Peyer's patch (tissue), 4 donors: Measurements from ENCODE around the gene DDX11. TPM values are rescaled to one million over a fixed set of nuclear protein-coding genes. Genes with fewer than 3 reads are reported as not detected.
"Not testable (repeated sequence)": the region's sequence is repeated elsewhere in the genome, so short reads cannot be mapped to it uniquely, and the experiment has no call there.

Experiments used
- DNase-seq, 3 donors: peaks; one replicate each; pipeline ENCODE4 v3.0.0-alpha.2; 2017 to 2019
- H3K27ac ChIP-seq, 4 donors: fragments of 200-600 bp; sonication (generic); one replicate each; pipeline ENCODE4 v1.5.1; 2016 to 2019
- H3K27me3 ChIP-seq, 2 donors: fragments of 200-600 bp; sonication (generic); one replicate each; pipeline ENCODE4 v1.5.1; 2019
- H3K36me3 ChIP-seq, 3 donors: fragments of 200-600 bp; sonication (generic); one replicate each; pipeline ENCODE4 v1.5.1; 2016 to 2019
- H3K4me1 ChIP-seq, 4 donors: fragments of 200-600 bp; sonication (generic); one replicate each; pipeline ENCODE4 v1.5.1; 2016 to 2019
- H3K4me3 ChIP-seq, 4 donors: fragments of 200-600 bp; sonication (generic); 1 replicate in 3 of 4; 2 replicates in 1 of 4; pipeline ENCODE4 v1.5.1; 2016 to 2019; ENCODE audit warnings: mild to moderate bottlenecking in 1 of 4
- H3K9me3 ChIP-seq, 4 donors: fragments of 200-600 bp; sonication (generic); one replicate each; pipeline ENCODE4 v1.5.1; 2016 to 2019; ENCODE audit warnings: mild to moderate bottlenecking in 1 of 4
- POLR2A ChIP-seq, 2 donors: fragments of 450-650 bp; IDR thresholded peaks; one replicate each; pipeline ENCODE4 v1.5.1; 2017; ENCODE audit warnings: antibody characterized with exemption in 2 of 2, mild to moderate bottlenecking in 2 of 2, moderate library complexity in 2 of 2
- total RNA-seq, 4 donors: library from RNA; depleted of rRNA; stranded (reverse); fragments of >200 nt; gene quantifications; one replicate each; pipeline ENCODE4 v1.1.0, GENCODE V29; 2016
- TF ChIP-seq, protein P1 (sequence below), 6 experiments: fragments of 450-650 bp in 4 of 6; fragments of 200-600 bp in 2 of 6; sonication (generic) in 1 of 6; IDR thresholded peaks; one replicate each; pipeline ENCODE4 v1.5.1; 2017 to 2019; ENCODE audit warnings: antibody characterized with exemption in 6 of 6, mild to moderate bottlenecking in 3 of 6, moderate library complexity in 1 of 6

DDX11 gene
- total RNA-seq, 4 donors from 2014 or later = 53.1 to 189 (median 100) TPM

DNA sequence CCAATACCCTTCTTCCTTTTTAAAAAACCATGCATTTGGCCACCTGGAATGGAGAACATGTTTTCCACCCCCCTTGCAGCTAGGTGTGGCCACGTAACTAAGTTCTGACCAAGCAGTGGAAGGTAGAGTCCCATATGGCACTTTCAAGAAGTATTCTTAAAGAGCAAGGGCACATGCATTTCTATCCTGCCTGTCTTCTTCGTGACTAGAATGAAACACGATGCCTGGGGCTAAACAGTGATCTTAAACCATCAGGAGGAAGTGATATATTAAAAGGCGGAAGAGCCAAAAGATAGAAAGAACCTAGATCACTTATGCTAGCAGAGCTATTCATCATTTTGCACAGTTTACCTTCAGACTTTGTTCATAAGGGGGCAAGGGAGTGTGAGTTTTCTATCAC lies 16.0 kb upstream of the DDX11 start:
- no peaks in the 10 kb centered on the region for H3K36me3 ChIP-seq
- H3K27me3 ChIP-seq = no peaks in the 10 kb centered on the region
- no peaks in the 10 kb centered on the region for H3K9me3 ChIP-seq
- TF ChIP-seq, protein P1, sequence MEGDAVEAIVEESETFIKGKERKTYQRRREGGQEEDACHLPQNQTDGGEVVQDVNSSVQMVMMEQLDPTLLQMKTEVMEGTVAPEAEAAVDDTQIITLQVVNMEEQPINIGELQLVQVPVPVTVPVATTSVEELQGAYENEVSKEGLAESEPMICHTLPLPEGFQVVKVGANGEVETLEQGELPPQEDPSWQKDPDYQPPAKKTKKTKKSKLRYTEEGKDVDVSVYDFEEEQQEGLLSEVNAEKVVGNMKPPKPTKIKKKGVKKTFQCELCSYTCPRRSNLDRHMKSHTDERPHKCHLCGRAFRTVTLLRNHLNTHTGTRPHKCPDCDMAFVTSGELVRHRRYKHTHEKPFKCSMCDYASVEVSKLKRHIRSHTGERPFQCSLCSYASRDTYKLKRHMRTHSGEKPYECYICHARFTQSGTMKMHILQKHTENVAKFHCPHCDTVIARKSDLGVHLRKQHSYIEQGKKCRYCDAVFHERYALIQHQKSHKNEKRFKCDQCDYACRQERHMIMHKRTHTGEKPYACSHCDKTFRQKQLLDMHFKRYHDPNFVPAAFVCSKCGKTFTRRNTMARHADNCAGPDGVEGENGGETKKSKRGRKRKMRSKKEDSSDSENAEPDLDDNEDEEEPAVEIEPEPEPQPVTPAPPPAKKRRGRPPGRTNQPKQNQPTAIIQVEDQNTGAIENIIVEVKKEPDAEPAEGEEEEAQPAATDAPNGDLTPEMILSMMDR (IDR thresholded peaks at IDR 0.05) = no peak
- TF ChIP-seq POLR2A (IDR thresholded peaks at IDR 0.05) = no peak
- H3K4me1 ChIP-seq = no peaks in the 10 kb centered on the region
- no peak for DNase-seq
- H3K4me3 ChIP-seq = no peak overlapping the region
- H3K27ac ChIP-seq = no peak overlapping the region

DNA sequence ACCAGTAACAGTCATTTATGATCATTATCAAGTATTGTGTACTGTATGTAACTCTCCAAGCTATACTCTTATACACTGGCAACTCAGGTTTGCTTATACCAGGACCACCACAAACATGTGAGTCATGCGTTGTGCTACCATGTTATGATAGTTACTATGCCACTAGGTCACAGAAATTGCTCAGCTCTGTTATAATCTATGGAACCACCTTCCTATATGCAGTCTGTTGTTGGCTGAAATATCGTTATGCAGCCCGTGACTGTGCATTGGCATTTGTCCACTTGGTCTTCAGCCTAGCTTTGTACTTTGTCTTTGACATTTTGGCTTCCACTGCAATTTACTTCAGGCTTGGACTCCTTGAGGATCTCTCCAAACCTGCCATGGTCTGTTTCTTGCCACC lies 7.5 kb upstream of the DDX11 start:
- H3K36me3 ChIP-seq, H3K27me3 ChIP-seq, H3K4me3 ChIP-seq, DNase-seq, H3K27ac ChIP-seq, H3K9me3 ChIP-seq, H3K4me1 ChIP-seq: not testable (repeated sequence)

DNA sequence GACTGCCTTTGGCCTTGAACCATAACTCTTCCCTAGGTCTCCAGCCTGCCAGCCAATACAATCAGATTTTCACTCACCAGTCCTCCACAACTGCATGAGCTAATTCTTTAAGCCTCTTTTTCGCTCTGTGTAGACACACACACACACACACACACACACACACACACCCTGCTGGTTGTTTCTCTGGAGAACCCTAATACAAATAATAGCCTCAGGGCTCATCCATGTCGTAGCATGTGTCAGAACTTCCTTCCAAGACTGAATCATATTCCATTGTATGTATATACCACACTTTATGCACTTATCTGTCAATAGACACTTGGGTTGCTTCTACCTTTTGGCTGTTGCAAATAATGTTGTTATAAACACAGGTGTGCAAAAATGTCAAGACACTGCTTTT lies 6.0 kb upstream of the DDX11 start:
- DNase-seq, H3K36me3 ChIP-seq, H3K4me3 ChIP-seq, H3K4me1 ChIP-seq, H3K27me3 ChIP-seq, H3K9me3 ChIP-seq, H3K27ac ChIP-seq: not testable (repeated sequence)

DNA sequence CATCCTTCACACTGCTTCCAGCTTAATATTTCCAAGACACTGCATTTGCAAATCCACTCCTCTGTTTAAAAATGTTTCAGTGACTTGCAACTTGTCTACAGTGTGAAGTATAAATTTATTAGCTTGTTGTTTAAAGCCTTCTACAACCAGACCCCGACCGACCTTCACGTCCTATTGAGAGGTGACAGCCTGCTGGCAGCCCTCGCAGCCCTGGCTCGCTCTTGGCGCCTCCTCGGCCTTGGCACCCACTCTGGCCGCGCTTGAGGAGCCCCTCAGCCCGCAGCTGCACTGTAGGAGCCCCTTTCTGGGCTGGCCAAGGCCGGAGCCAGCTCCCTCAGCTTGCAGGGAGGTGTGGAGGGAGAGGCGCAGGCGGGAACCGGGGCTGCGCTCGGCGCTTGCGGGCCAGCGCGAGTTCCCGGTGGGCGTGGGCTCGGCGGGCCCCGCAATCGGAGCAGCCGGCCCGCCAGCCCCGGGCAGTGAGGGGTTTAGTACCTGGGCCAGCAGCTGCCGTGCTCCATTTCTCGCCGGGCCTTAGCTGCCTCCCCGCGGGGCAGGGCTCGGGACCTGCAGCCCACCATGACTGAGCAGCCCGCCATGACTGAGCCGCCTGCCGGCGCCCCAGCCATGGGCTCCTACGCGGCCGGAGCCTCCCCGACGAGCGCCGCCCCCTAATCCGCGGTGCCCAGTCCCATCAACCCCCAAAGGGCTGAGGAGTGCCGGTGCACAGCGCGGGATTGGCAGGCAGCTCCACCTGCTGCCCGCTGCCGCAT lies 2.5 kb upstream of the DDX11 start:
- not testable (repeated sequence) for H3K9me3 ChIP-seq, DNase-seq, H3K27ac ChIP-seq, H3K36me3 ChIP-seq, H3K27me3 ChIP-seq, H3K4me1 ChIP-seq, H3K4me3 ChIP-seq

DNA sequence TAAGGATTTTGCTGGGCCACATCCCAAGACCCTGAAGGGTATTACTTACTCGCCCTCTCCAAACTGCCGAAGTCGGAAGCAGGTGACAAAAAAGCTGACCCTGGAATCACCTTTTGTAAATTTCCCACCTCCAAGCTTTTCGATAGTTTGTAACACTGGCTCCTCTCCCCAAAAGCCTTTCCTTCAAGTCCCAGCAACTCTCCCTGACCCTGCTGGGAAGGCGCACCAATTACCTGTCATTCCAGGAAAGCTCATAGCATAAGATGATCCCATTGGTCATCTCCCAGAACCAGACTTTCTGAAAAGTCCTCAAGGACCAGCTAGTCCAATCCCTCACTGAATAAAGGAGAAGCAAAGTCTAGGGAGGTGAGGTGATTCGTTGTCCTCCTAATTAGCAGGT lies 698 bp upstream of the DDX11 start:
- H3K9me3 ChIP-seq, H3K4me1 ChIP-seq, DNase-seq, H3K27me3 ChIP-seq, H3K27ac ChIP-seq, H3K36me3 ChIP-seq: not testable (repeated sequence)
- peak overlapping the region in 3 of 4 donors; percentile 63 to 81 (median 65) for H3K4me3 ChIP-seq

DNA sequence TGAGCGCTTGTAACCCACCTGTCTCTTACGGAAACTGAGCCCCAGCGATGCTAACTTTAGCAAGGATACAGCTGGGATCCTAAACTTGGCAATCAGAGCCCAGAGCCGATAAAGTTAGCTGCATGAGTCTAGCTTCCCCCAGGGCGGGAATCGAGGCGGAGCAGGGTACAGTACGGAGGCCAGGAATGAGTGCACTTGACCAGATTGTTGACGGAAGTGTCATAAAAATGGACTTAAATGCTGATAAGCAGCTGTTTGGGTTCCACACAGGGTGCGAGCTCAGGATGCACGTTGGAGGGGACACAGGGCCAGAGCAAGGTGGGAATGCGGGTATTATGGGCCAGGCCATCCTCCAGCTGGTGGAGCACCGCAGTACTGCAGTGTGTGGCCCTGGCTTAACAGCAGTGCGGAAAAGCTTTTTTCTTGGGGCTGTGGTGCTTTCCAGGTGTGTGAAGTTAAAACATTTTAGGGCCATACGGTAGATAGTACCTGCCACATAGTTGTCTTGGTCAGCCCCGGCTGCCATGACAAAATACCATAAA lies 744 bp downstream of the DDX11 start:
- TF ChIP-seq, protein P1 (IDR thresholded peaks at IDR 0.05) = peak in 3 of 6 experiments; percentile 36 to 52 (median 43)
- H3K9me3 ChIP-seq, H3K4me1 ChIP-seq, H3K27me3 ChIP-seq, H3K36me3 ChIP-seq: not testable (repeated sequence)
- Histone ChIP-seq H3K27ac (peak overlapping the region; percentile 72 to 92 (median 90)), H3K4me3 (peak overlapping the region; percentile 52 to 81 (median 64))
- peak in 2 of 3 donors; percentile 19 to 70 for DNase-seq

DNA sequence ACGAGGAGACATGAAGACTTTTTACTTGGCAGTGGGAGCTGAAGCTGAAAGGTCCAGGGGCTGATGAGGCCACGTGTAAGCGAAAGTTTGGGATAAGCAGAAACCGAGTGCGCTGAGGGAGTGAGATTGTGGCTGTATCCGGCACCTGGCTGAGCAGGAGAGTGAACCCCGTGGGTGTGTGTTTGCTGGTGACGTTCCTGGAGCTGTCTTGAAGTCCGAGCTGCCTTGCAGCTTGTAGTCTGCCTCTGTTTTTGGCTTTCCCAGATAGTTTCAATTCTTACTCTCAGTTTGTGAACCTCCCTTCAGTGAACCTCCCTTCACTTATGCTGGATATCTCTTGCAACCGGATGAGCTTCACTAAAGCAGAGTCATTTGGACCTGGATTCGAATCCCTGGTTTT lies 2.5 kb downstream of the DDX11 start:
- peaks cover 0 to 18% (median 0%) of the 10 kb centered on the region in 3 donors for H3K36me3 ChIP-seq
- not testable (repeated sequence) for H3K9me3 ChIP-seq, H3K27me3 ChIP-seq, H3K27ac ChIP-seq, H3K4me1 ChIP-seq, H3K4me3 ChIP-seq, DNase-seq

DNA sequence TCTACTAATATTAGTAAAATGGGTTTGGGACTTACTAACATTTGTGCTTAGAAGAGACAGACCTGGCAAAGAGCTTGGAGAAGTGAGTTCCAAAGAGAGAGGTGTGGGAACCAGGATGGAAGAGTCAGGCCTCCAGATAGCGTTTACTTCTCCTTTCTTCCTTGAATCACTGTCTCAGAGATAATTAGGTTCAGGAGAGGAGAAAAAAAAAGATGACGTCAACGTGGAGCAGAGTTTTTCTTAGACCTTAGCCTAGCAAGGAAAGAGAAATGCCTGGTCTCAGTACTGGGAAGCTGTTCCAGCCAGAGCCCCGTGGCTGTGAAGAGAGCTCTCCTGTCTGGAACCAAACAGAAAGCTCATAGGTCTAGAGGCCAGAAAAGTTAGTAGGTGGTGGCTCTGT lies 3.4 kb downstream of the DDX11 start:
- H3K36me3 ChIP-seq = peaks cover 0 to 18% (median 0%) of the 10 kb centered on the region in 3 donors
- not testable (repeated sequence) for H3K4me3 ChIP-seq

DNA sequence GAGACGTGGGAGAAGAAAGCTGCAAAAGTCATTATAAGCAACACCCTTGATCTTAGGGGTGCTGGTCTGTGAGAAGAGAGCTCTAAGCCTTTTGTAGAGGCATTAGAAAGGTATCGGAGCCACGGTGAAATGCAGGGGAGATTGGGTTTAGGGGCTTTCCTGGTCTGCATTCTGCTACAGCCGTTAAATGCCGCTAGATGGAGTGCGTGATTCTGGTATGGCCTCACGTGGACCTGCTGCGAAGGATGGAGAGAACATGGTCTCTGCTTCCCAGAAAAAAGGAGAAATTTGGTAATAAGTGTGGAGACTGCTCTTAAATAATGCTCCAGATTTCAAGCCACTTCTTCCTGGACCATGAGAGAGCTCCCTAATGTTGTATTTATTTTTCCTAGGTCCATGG lies 4.3 kb downstream of the DDX11 start:
- H3K27ac ChIP-seq, H3K4me1 ChIP-seq, H3K9me3 ChIP-seq, H3K27me3 ChIP-seq, DNase-seq, H3K4me3 ChIP-seq: not testable (repeated sequence)
- peaks cover 0 to 18% (median 0%) of the 10 kb centered on the region in 3 donors for H3K36me3 ChIP-seq

More for the DNA sequence above, 3.4 kb downstream of the DDX11 start:
- H3K9me3 ChIP-seq, DNase-seq, H3K4me1 ChIP-seq, H3K27ac ChIP-seq, H3K27me3 ChIP-seq: not testable (repeated sequence)

DNA sequence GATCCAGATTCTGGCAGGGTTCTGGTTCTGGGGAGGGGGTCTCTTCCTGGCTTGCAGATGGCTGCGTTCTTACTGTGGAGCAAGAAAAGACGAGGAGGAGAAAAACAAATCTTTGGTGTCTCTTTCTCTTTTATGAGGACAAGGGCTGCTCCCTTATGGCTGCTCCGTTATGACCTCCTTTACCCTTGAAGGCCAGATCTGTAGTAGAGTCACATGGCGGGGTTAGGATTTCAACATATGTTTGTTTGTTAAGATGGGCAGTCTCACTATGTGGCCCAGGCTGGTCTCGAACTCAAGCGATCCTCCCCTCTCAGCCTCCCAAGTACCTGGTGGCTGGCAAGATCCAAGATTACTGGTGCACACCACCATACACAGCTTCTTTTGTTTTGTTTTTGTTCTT lies 5.8 kb downstream of the DDX11 start:
- not testable (repeated sequence) for H3K9me3 ChIP-seq, DNase-seq, H3K27me3 ChIP-seq, H3K4me1 ChIP-seq, H3K4me3 ChIP-seq, H3K27ac ChIP-seq
- H3K36me3 ChIP-seq = peaks cover 0 to 26% (median 0%) of the 10 kb centered on the region in 3 donors

DNA sequence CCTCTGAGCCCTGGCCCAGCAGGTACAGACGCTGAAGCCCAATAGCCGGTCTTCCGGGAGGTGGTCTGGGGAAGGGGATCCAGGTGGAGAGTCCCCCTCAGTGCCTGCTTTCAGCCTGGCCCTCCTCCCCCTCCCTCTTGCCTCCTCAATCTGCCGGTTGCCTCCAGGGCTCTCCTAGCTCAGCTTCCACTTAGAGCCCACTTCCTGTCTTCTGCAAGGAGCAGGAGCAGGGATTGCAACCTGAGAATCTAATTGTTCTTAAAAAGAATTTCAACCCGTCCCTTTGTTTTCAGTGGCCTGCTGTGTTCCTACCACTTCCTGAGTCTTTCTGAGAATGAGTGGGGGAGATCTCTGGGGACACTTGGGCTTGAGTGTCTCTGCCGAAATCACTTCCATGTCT lies 6.6 kb downstream of the DDX11 start:
- not testable (repeated sequence) for H3K27ac ChIP-seq, H3K9me3 ChIP-seq, H3K27me3 ChIP-seq, H3K4me3 ChIP-seq, H3K4me1 ChIP-seq, DNase-seq
- H3K36me3 ChIP-seq = peaks cover 0 to 34% (median 0%) of the 10 kb centered on the region in 3 donors

DNA sequence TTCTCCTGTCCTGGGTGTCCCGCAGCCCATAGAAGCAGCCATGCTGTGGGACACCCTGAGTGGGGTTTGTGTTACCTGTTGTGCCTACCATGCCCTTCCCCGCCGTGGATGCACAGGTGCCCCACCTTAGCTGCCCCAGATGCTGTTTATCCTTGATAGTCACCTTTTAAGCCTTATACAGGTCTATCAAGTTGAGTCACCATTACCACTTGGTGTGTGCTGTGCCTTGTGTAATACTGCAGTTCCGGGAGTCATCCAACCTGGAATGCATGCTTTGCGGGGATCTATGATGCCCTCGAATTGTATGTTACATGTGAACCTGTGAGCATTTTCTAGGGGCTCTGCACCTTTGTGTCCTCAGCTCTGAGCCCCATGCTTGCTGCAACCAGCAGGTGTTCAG lies 7.6 kb downstream of the DDX11 start:
- H3K4me3 ChIP-seq, H3K27ac ChIP-seq, H3K27me3 ChIP-seq, DNase-seq, H3K4me1 ChIP-seq, H3K9me3 ChIP-seq: not testable (repeated sequence)
- H3K36me3 ChIP-seq = peaks cover 0 to 37% (median 0%) of the 10 kb centered on the region in 3 donors

DNA sequence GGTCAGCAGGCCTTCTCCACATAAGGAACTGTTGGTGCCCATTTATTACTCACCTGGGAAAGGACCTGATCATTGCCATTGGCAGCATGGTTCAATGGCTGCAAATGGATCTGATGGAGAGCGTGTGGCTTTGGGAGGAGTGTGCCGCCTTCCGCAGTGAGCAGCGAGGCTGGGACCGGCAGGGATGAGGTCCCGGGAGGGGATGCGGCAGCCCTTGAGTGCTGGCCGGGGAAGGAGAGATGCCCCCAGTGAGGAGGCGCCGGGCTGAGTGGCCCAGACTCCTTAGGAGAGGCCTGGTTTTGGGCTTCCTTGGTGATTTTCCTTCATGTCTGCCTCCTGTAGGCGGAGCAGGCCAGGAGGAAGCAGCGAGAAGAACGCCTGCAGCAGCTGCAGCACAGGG lies 10.6 kb downstream of the DDX11 start:
- H3K9me3 ChIP-seq, DNase-seq, H3K4me1 ChIP-seq, H3K4me3 ChIP-seq, H3K27me3 ChIP-seq, H3K27ac ChIP-seq: not testable (repeated sequence)
- H3K36me3 ChIP-seq = peaks cover 0 to 48% (median 0%) of the 10 kb centered on the region in 3 donors
